HEK293T (cell line): ENCODE data around the gene MARCHF5.

Source experiments
- CTCF ChIA-PET: fragments of 350-600 bp; formaldehyde crosslinking; extraction: SDS; loops from one replicate; lab custom pipeline; 2021; ENCODE audit warnings: antibody characterized with exemption, inconsistent platforms; lab: Yijun Ruan, JAX
- POLR2A ChIA-PET: fragments of 350-600 bp; formaldehyde crosslinking; extraction: SDS; loops from one replicate; lab custom pipeline; 2020; ENCODE audit warnings: antibody characterized with exemption, inconsistent platforms; lab: Yijun Ruan, JAX
- DNase-seq: peaks from one replicate; pipeline ENCODE4 v3.0.0; 2012; ENCODE audit warnings: mixed read lengths; ENCODE audit errors: extremely low spot score
- ARNT ChIP-seq: fragments of 450-650 bp; IDR thresholded peaks from 2 replicates; pipeline ENCODE4 v1.6.1; 2017; ENCODE audit warnings: mild to moderate bottlenecking
- BHLHE40 ChIP-seq: fragments of 450-650 bp; IDR thresholded peaks from 2 replicates; pipeline ENCODE4 v1.6.1; 2016; ENCODE audit warnings: mild to moderate bottlenecking, moderate library complexity, borderline replicate concordance
- CTBP1 ChIP-seq: fragments of 450-650 bp; IDR thresholded peaks from 2 replicates; pipeline ENCODE4 v1.6.1; 2016; ENCODE audit warnings: borderline replicate concordance
- ELF4 ChIP-seq: fragments of 450-650 bp; IDR thresholded peaks from 2 replicates; pipeline ENCODE4 v1.6.1; 2017; ENCODE audit warnings: antibody characterized with exemption
- FOXA1 ChIP-seq: fragments of 450-650 bp; IDR thresholded peaks from 2 replicates; pipeline ENCODE4 v1.6.1; 2016; ENCODE audit warnings: mild to moderate bottlenecking
- FOXK2 ChIP-seq: fragments of 450-650 bp; IDR thresholded peaks from 2 replicates; pipeline ENCODE4 v1.6.1; 2016; ENCODE audit warnings: mild to moderate bottlenecking
- FOXM1 ChIP-seq: fragments of 450-650 bp; IDR thresholded peaks from 2 replicates; pipeline ENCODE4 v1.6.1; 2017; ENCODE audit warnings: mild to moderate bottlenecking, borderline replicate concordance
- HDGF ChIP-seq: fragments of 450-650 bp; IDR thresholded peaks from 2 replicates; pipeline ENCODE4 v1.6.1; 2017; ENCODE audit warnings: antibody characterized with exemption, borderline replicate concordance
- L3MBTL2 ChIP-seq: fragments of 450-650 bp; conservative IDR thresholded peaks from 2 replicates; pipeline ENCODE4 v1.6.1; 2016; ENCODE audit warnings: mild to moderate bottlenecking
- LEF1 ChIP-seq: fragments of 450-650 bp; IDR thresholded peaks from 2 replicates; pipeline ENCODE4 v1.6.1; 2017; ENCODE audit warnings: mild to moderate bottlenecking, borderline replicate concordance
- NFRKB ChIP-seq: fragments of 450-650 bp; IDR thresholded peaks from 2 replicates; pipeline ENCODE4 v1.6.1; 2016; ENCODE audit warnings: mild to moderate bottlenecking, moderate library complexity
- SP1 ChIP-seq: fragments of 450-650 bp; IDR thresholded peaks from 2 replicates; pipeline ENCODE4 v1.6.1; 2017
- SUZ12 ChIP-seq: fragments of 450-650 bp; IDR thresholded peaks from 2 replicates; pipeline ENCODE4 v1.6.1; 2016; ENCODE audit warnings: mild to moderate bottlenecking
- TARDBP ChIP-seq: fragments of 450-650 bp; IDR thresholded peaks from 2 replicates; pipeline ENCODE4 v1.6.1; 2016
- ZNF384 ChIP-seq: fragments of 450-650 bp; IDR thresholded peaks from 2 replicates; pipeline ENCODE4 v1.6.1; 2016
- TF ChIP-seq, protein P1 (sequence below): fragments of 450-650 bp; IDR thresholded peaks from 2 replicates; pipeline ENCODE4 v1.6.1; 2016

MARCHF5 gene

DNA sequence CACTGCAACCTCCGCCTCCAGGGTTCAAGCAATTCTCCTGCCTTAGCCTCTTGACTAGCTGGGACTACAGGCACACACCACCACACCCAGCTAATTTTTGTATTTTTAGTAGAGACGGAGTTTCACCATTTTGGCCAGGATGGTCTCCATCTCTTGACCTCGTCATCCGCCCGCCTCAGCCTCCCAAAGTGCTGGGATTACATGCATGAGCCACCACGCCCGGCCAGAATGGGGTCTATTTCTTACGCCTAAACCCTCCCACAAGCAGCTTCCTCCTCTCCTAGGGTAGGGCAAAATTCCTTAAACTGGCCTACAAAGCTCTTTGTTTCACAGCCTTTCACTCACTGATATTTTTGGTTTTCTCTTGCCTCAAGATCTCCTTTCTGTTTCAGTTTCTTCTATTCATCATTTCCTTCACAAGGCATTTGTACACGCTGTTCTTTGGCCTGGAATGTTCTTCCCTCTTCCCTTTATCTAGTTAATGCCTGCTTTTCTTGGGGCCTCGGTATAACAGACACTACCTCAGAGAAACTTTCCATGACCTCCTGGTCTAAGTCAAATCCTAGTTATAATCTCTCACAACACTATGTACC is 6.8 kb upstream of the MARCHF5 start:
- TF ChIP-seq FOXK2: no peak
- TF ChIP-seq HDGF: no peak
- no peak for TF ChIP-seq ZNF384
- TF ChIP-seq LEF1: no peak
- TF ChIP-seq SUZ12: no peak
- no peak for TF ChIP-seq FOXM1
- no peak for TF ChIP-seq ELF4
- TF ChIP-seq FOXA1: no peak
- TF ChIP-seq TARDBP: no peak
- no peak for TF ChIP-seq ARNT
- TF ChIP-seq NFRKB: no peak
- TF ChIP-seq CTBP1: no peak
- TF ChIP-seq, protein P1, sequence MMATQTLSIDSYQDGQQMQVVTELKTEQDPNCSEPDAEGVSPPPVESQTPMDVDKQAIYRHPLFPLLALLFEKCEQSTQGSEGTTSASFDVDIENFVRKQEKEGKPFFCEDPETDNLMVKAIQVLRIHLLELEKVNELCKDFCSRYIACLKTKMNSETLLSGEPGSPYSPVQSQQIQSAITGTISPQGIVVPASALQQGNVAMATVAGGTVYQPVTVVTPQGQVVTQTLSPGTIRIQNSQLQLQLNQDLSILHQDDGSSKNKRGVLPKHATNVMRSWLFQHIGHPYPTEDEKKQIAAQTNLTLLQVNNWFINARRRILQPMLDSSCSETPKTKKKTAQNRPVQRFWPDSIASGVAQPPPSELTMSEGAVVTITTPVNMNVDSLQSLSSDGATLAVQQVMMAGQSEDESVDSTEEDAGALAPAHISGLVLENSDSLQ: no peak
- TF ChIP-seq L3MBTL2: no peak
- TF ChIP-seq SP1: no peak
- no peak for TF ChIP-seq BHLHE40
- ChIA-PET POLR2A (no interaction called here), CTCF (no interaction called here)
- no peak for DNase-seq

DNA sequence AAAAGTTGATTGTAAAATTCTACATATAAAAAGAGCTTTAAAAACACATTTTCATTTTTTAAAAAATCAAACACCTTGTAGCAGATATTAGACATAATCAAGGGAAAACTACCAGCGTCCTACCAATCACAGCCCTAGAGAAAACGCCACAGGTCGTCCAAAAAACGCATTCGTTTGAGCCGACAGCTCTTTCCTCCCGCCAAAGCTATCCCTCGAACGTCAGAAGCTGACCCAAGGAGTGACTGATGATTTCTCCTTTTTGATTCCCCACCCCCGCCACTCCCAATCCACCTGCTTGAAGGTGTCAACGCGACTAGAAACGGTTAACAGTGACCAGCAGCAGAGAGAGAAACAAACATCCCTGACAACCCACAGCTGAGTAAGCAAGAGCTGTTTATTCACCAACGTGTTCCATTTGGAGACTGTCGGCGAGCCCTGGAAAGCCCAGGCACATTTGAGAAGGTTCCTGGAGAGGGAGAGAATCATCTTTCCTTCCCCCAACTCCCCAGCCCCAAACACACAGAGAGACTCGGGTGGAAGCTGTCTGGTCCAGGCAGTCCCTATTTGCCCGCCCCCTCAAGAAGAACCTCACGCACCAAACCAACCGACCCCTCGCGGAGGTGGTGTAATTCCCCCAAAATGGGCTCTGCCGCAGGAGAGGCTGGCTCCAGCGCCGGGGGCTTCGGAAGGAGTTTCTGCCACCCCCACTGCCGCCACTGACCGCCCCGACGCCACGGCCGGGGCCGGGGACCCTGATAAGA is 711 bp upstream of the MARCHF5 start:
- ChIA-PET CTCF (interaction anchor here (0.5 to 1.0 kb wide), 6 partner anchors 14 to 1153 kb away, joined by 3 to 4 read pairs (median 3); no protein-coding TSS in a partner anchor), POLR2A (interaction anchor here (0.6 to 1.5 kb wide), 13 partner anchors 10 to 714 kb away, joined by 3 to 7 read pairs (median 4); partner anchors contain the start of gene IDE)
- peak; percentile 45 for DNase-seq
- TF ChIP-seq BHLHE40: no peak
- no peak for TF ChIP-seq TARDBP
- TF ChIP-seq ARNT: no peak
- peak; percentile 77 for TF ChIP-seq L3MBTL2
- TF ChIP-seq CTBP1: no peak
- TF ChIP-seq ELF4: no peak
- TF ChIP-seq, protein P1: peak; percentile 43; the same call in 1 of the 2 replicates
- no peak for TF ChIP-seq NFRKB
- no peak for TF ChIP-seq ZNF384

DNA sequence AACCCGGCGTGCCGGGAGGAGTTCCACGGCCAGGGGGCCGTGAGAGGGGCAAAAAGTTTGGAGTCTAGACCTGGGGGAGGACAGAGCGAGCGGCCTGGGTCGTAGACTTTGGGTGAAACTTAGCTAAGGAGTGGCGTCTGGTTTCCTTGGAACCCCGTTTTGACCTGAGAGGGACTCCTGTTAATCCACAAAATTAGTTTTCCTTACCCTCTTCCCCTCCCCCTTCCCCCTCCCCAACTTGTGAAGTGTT is 574 bp downstream of the MARCHF5 start:
- POLR2A ChIA-PET: interaction anchor here (0.6 to 1.5 kb wide), 8 partner anchors 12 to 557 kb away, joined by 3 to 7 read pairs (median 4); partner anchors contain the start of genes EXOC6 and IDE
- TF ChIP-seq HDGF: no peak
- CTCF ChIA-PET: interaction anchor here (0.9 to 1.5 kb wide), 2 partner anchors 91 to 190 kb away, joined by 3 read pairs; no protein-coding TSS in a partner anchor

DNA sequence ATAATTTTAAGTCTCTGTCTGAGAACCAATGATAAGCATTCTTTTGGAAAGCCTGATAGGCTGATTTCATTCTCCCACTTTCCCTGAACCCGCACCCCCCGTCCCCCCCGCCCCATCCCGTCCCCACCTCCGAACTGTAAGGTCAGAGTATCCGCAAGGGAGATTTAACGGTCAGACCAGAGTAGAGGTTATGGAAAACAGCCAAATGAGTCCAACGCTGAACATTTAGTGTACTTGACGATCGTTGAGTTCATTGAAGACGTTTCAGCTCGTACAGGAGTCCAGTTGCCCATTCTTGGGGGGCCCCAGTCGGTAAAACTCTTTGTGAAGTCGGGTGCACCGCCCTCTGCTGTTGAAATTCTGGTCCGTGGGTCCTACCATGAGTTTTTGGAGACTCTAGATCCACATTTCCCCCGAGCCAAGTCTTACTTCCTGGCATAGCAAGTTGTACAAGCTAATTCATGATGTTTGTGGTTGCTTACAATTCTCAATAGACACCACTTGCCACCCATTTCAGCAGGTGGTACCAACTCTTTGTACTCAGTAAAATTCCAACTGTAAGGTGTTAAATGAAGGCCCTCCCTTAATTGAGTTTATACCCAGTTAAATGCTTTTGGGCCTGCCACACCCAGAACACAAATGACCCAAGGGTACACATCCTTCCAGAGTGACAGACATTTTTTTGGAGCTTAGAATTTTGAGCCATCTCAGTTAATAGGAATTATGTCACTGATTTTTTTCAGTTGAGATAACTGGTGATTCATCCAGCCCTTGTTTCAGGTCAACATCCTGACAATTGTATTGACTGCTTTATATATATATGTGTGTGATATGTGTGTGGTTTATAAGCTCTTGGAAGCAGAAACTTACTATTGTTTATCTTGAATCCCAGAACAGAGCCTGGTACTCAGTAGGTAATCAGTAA is 1.2 kb downstream of the MARCHF5 start:
- CTCF ChIA-PET: interaction anchor here (0.6 to 1.5 kb wide), 4 partner anchors 92 to 795 kb away, joined by 3 to 4 read pairs (median 4); no protein-coding TSS in a partner anchor
- TF ChIP-seq BHLHE40: no peak
- TF ChIP-seq ELF4: no peak
- TF ChIP-seq FOXK2: no peak
- TF ChIP-seq SUZ12: no peak
- TF ChIP-seq LEF1: no peak
- no peak for TF ChIP-seq ZNF384
- TF ChIP-seq FOXA1: no peak
- TF ChIP-seq ARNT: no peak
- TF ChIP-seq SP1: no peak
- no peak for TF ChIP-seq NFRKB
- TF ChIP-seq CTBP1: no peak
- POLR2A ChIA-PET: interaction anchor here (0.9 to 1.5 kb wide), 4 partner anchors 11 to 191 kb away, joined by 3 to 4 read pairs (median 4); no protein-coding TSS in a partner anchor
- DNase-seq: peak; percentile 35

More for the DNA sequence above, 574 bp downstream of the MARCHF5 start:
- DNase-seq: no peak

DNA sequence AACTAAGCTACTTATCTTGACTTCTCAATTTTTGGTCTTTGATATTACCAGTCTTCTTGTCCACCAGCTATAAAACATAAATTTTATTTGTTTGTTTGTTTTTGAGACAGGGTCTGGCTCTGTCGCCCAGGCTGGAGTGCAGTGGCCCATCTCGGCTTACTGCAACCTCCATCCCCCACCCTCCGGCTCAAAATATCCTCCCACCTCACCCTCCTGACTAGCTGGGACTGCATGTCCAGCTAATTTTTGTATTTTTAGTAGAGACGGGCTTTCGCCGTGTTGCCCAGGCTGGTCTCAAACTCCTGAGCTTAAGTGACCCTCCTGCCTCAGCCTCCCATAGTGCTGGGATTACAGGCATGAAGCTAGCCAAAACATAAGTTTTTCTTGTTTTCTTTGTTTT is 7.5 kb downstream of the MARCHF5 start:
- no peak for TF ChIP-seq FOXK2
- TF ChIP-seq, protein P1: peak; percentile 21; the same call in 1 of the 2 replicates
- ChIA-PET POLR2A (interaction anchor here (0.6 kb wide), 1 partner anchor 375 kb away, joined by 3 read pairs; no protein-coding TSS in a partner anchor), CTCF (interaction anchor here (0.6 kb wide), 1 partner anchor 90 kb away, joined by 3 read pairs; no protein-coding TSS in a partner anchor)
- DNase-seq: no peak
